Measurements from ENCODE around the gene CKAP5. TPM values are rescaled to one million over a fixed set of nuclear protein-coding genes. Genes with fewer than 3 reads are reported as not detected.

CKAP5 gene
- total RNA-seq, 2 donors from 2014 or later = 162 to 211 TPM

GRCh38 chr11:46745328-46745727 is 100.8 kb downstream of the CKAP5 start:
- DNase-seq = no peak
- Mint-ChIP-seq H3K27ac (no peak overlapping the region), H3K4me1 (peaks cover 4% of the 10 kb centered on the region), H3K36me3 (ENCODE audit: low read depth) (peaks cover 78% of the 10 kb centered on the region), H3K27me3 (ENCODE audit: insufficient read depth) (no peaks in the 10 kb centered on the region), H3K4me3 (no peak overlapping the region), H3K9me3 (no peaks in the 10 kb centered on the region)
- H3K4me1 ChIP-seq (ENCODE audit: control insufficient read depth, insufficient read depth, low read length) = no peaks in the 10 kb centered on the region
- H3K27me3 ChIP-seq (ENCODE audit: control insufficient read depth, insufficient read depth, low read length, poor library complexity, severe bottlenecking) = no peaks in the 10 kb centered on the region
- no peak overlapping the region for H3K9ac ChIP-seq (ENCODE audit: extremely low read depth, low read length, poor library complexity, severe bottlenecking)
- no peak overlapping the region for H3K27ac ChIP-seq (ENCODE audit: low read depth, low read length)
- peaks cover 87% of the 10 kb centered on the region for H3K36me3 ChIP-seq (ENCODE audit: control insufficient read depth, insufficient read depth, low read length)
- 97 to 100% methylated on average over 1 of the region's 1 CpG for WGBS, 2 experiments (ENCODE audit: insufficient coverage in 1 of 2, insufficient read length in 1 of 2)
- no peak overlapping the region for H3K4me3 ChIP-seq (ENCODE audit: low read length)
- TF ChIP-seq CTCF (conservative IDR thresholded peaks at IDR 0.05) = no peak
- no peaks in the 10 kb centered on the region for H3K9me3 ChIP-seq (ENCODE audit: control insufficient read depth, low read length)

DNA sequence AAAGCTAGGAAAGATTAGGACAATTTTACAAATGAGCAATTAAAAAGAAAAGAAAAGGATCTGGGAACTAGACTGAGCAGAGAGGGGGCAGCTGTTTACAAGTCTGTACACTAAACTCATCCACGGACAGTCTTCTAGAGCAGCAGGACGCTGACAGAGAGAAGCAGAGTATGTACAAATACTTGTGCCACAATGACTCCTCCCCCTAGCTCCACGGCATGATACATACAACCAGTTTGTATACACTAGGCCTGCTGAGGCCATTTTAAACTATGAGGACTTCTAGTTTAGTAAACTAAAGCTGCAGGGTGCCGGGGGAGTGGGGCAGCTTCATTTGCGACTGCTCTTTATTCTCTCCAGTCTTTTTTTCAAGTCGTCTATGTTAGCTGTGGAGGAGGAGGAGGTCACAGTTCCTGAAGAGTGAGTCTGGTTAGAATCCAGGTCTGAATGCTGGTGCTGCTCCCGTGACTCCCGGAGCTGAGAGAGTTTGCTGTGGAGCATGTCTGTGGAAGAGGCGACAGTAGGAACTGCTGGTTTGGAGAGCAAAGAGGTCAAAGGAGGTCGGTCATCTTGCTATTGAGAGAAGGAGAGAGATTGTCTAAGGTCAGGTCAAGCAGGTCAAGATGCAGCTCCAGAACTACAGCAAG is 102.3 kb downstream of the CKAP5 start:
- no peak for DNase-seq
- Histone ChIP-seq H3K27ac (ENCODE audit: low read depth, low read length) (no peak overlapping the region), H3K27me3 (ENCODE audit: control insufficient read depth, insufficient read depth, low read length, poor library complexity, severe bottlenecking) (no peaks in the 10 kb centered on the region), H3K4me1 (ENCODE audit: control insufficient read depth, insufficient read depth, low read length) (no peaks in the 10 kb centered on the region), H3K4me3 (ENCODE audit: low read length) (no peak overlapping the region), H3K36me3 (ENCODE audit: control insufficient read depth, insufficient read depth, low read length) (peaks cover 76% of the 10 kb centered on the region), H3K9me3 (ENCODE audit: control insufficient read depth, low read length) (no peaks in the 10 kb centered on the region), H3K9ac (ENCODE audit: extremely low read depth, low read length, poor library complexity, severe bottlenecking) (no peak overlapping the region)
- Mint-ChIP-seq H3K27ac (no peak overlapping the region), H3K4me3 (no peak overlapping the region), H3K4me1 (peaks cover 4% of the 10 kb centered on the region), H3K27me3 (ENCODE audit: insufficient read depth) (no peaks in the 10 kb centered on the region), H3K9me3 (no peaks in the 10 kb centered on the region), H3K36me3 (ENCODE audit: low read depth) (peaks cover 73% of the 10 kb centered on the region)
- TF ChIP-seq CTCF (conservative IDR thresholded peaks at IDR 0.05) = no peak
- 79 to 90% methylated on average over 8 to 10 of the region's 10 CpGs for WGBS, 2 experiments (ENCODE audit: insufficient coverage in 1 of 2, insufficient read length in 1 of 2)

DNA sequence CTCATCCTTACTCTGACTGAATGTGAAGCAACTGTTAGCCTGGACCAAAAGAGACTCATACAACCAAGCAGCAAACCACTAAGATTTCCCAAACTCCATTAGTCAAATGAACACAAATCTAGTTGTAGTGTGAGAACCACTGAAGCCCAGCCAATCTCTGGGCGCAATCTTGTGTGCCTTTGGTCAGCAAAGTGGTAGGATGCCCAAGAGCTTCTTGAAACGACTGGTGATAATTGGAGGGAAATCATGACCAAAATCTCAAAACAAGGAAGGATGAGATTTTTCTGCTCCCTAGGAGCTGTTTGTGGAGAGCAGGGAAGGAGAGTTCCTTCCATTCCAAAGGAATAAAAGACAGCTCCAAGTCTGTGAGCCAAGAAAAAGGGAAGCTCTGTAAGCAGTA is 103.0 kb downstream of the CKAP5 start:
- TF ChIP-seq CTCF (conservative IDR thresholded peaks at IDR 0.05) = no peak
- H3K9me3 ChIP-seq (ENCODE audit: control insufficient read depth, low read length) = no peaks in the 10 kb centered on the region
- Mint-ChIP-seq H3K9me3 (no peaks in the 10 kb centered on the region), H3K4me3 (no peak overlapping the region), H3K27me3 (ENCODE audit: insufficient read depth) (no peaks in the 10 kb centered on the region), H3K27ac (no peak overlapping the region), H3K36me3 (ENCODE audit: low read depth) (peaks cover 70% of the 10 kb centered on the region), H3K4me1 (peaks cover 4% of the 10 kb centered on the region)
- H3K27ac ChIP-seq (ENCODE audit: low read depth, low read length) = no peak overlapping the region
- H3K4me3 ChIP-seq (ENCODE audit: low read length) = no peak overlapping the region
- no peaks in the 10 kb centered on the region for H3K27me3 ChIP-seq (ENCODE audit: control insufficient read depth, insufficient read depth, low read length, poor library complexity, severe bottlenecking)
- peaks cover 71% of the 10 kb centered on the region for H3K36me3 ChIP-seq (ENCODE audit: control insufficient read depth, insufficient read depth, low read length)
- no peak overlapping the region for H3K9ac ChIP-seq (ENCODE audit: extremely low read depth, low read length, poor library complexity, severe bottlenecking)
- WGBS, 2 experiments (ENCODE audit: insufficient coverage in 1 of 2, insufficient read length in 1 of 2) = 87 to 98% methylated on average over 2 of the region's 2 CpGs
- DNase-seq = no peak
- no peaks in the 10 kb centered on the region for H3K4me1 ChIP-seq (ENCODE audit: control insufficient read depth, insufficient read depth, low read length)

Measured in endodermal cell (in vitro differentiated cells).